ENCODE data around the gene MFGE8. TPM values are rescaled to one million over a fixed set of nuclear protein-coding genes. Genes with fewer than 3 reads are reported as not detected.

Gene MFGE8
- total and polyA plus RNA-seq, 12 donors: 359 to 690 (median 511) TPM

DNA sequence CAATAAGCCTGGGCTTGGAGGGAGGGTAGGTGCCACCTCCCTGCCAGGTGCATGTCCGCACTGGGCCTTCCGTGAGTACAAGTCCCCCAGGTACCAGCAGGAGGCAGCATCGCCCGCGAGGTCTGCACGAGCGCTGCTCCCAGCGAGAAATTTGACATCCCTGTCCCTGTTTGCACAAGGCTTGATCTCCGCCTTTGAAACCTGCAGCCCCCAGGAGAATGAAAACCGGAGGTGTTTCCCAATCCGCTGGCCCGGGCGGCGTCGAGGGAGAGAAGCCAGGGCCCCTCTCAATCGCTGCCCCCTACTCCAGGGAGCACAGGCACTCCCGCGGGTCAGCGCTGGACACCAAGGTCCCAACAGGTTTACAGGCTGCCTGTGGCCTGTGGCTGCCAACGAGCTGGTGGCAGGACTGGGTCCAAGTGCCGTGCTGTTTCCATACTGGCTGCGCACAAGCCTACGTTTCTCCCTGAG lies 18.8 kb downstream of the MFGE8 start:
- H3K4me1 ChIP-seq: peaks cover 24 to 55% (median 44%) of the 10 kb centered on the region in 9 donors
- TF ChIP-seq CTCF (IDR thresholded peaks at IDR 0.05): peak; percentile 34 to 82 (median 72)
- peaks cover 0 to 16% (median 7%) of the 10 kb centered on the region in 9 donors for H3K36me3 ChIP-seq
- peak overlapping the region in 2 of 10 donors; percentile 65 to 88 for H3K27ac ChIP-seq
- intact Hi-C loops (cut with DNase I): loop anchor here in 2 of 10 donors (10.0 kb wide), 2 partner anchors 240 to 270 kb away; partner anchors contain the start of gene AEN (in 1 of the 2)
- peaks cover 0 to 24% (median 0%) of the 10 kb centered on the region in 7 donors for H3K27me3 ChIP-seq
- peak overlapping the region; percentile 22 to 80 (median 62) for H3K4me3 ChIP-seq
- ATAC-seq (peak in 5 of 8 donors; percentile 1 to 41 (median 15)), DNase-seq (peak in 1 of 2 donors; percentile 63)
- no peaks in the 10 kb centered on the region for H3K9me3 ChIP-seq
- 2 to 4% methylated on average over 23 of the region's 23 CpGs for WGBS, 2 donors

DNA sequence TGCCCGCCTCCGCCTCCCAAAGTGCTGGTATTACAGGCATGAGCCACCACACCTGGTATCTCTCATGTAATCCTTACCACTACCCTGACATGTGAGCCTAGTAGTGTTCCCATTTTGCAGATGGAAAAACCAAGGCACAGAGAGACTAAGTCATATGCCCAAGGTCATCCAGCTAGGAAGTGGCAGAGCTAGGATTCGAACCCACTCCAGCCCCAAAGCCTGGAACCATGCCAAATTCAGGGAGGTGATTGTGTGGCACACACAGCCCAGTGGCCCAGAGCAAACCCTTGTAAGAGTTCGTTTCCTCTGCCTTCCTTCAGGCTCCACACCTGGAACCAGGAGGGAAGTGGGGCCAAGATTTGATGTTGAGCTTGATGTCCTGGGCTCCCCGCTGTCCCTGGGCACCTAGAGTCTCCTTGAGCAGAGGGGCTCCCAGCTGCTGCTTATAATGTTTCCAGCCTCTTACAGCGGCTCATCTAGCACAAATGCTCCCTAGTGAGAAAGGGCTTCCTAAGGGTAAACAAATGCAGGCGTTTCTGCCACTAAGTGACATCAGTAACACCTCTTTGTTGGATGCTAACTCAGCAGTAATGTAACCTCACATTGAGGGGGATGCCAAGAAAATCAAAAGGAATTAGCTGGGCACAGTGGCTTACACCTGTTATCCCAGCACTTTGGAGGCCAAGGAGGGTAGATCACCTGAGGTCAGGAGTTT lies 21.5 kb downstream of the MFGE8 start:
- Histone ChIP-seq H3K27ac (no peak overlapping the region), H3K36me3 (peaks cover 0 to 17% (median 0%) of the 10 kb centered on the region in 9 donors), H3K27me3 (peaks cover 0 to 24% (median 0%) of the 10 kb centered on the region in 7 donors), H3K9me3 (no peaks in the 10 kb centered on the region), H3K4me3 (no peak overlapping the region), H3K4me1 (peaks cover 10 to 29% (median 27%) of the 10 kb centered on the region in 9 donors)
- WGBS, 2 donors: 77 to 86% methylated on average over 7 of the region's 7 CpGs
- DNase-seq (no peak), ATAC-seq (no peak)
- no peak for TF ChIP-seq CTCF (IDR thresholded peaks at IDR 0.05)
- intact Hi-C loops (cut with DNase I): loop anchor here in 2 of 10 donors (10.0 kb wide), 2 partner anchors 237 to 267 kb away; partner anchors contain the start of gene AEN (in 1 of the 2)

DNA sequence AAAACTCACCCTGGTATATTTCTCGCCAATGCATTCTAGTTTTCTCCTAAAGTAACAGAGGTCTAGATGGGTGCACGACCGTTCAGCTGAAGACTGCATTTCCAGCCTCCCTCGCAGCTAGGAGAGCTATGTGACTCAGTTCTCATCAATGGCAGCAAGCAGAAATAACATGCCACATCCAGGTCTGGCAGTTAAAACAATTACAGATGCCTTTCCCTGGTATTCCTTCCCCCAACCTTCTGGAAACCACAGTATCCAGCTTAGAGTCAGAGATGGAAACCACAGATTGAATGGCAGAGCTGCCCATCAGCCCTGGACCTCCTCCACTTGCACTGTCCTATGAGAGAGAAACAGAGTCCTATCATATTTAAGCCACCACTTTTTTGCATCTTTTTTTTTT lies 22.7 kb downstream of the MFGE8 start:
- Histone ChIP-seq H3K4me1 (peaks cover 6 to 17% (median 15%) of the 10 kb centered on the region in 9 donors), H3K9me3 (no peaks in the 10 kb centered on the region), H3K27me3 (peaks cover 0 to 17% (median 0%) of the 10 kb centered on the region in 7 donors), H3K4me3 (no peak overlapping the region), H3K27ac (no peak overlapping the region), H3K36me3 (peaks cover 0 to 29% (median 0%) of the 10 kb centered on the region in 9 donors)
- no peak for DNase-seq
- intact Hi-C loops (cut with DNase I): loop anchor here in 2 of 10 donors (10.0 kb wide), 2 partner anchors 236 to 266 kb away; partner anchors contain the start of gene AEN (in 1 of the 2)
- 96 to 97% methylated on average over 4 of the region's 4 CpGs for WGBS, 2 donors
- ATAC-seq: no peak
- TF ChIP-seq CTCF (IDR thresholded peaks at IDR 0.05): no peak

GRCh38 chr15:88888719-88889118 lies 24.5 kb downstream of the MFGE8 start:
- DNase-seq (no peak), ATAC-seq (no peak)
- Histone ChIP-seq H3K27ac (no peak overlapping the region), H3K36me3 (peaks cover 0 to 47% (median 0%) of the 10 kb centered on the region in 9 donors), H3K4me3 (no peak overlapping the region), H3K9me3 (no peaks in the 10 kb centered on the region), H3K27me3 (no peaks in the 10 kb centered on the region), H3K4me1 (no peaks in the 10 kb centered on the region)
- no peak for TF ChIP-seq CTCF (IDR thresholded peaks at IDR 0.05)
- 93 to 95% methylated on average over 5 of the region's 5 CpGs for WGBS, 2 donors
- intact Hi-C loops (cut with DNase I): loop anchor here in 1 of 10 donors (10.0 kb wide), 1 partner anchor 416 kb away; no protein-coding TSS in a partner anchor

All from heart right ventricle (tissue), 16 donors.